Neural crest cell (in vitro differentiated cells): Measurements from ENCODE around the gene PATJ. TPM values are rescaled to one million over a fixed set of nuclear protein-coding genes. Genes with fewer than 3 reads are reported as not detected.

ENCODE experiments used
- DNase-seq: peaks from one replicate; pipeline ENCODE4 v3.0.0; 2021; ENCODE audit warnings: low read depth, mixed read lengths, low spot score
- H3K27ac Mint-ChIP-seq: one replicate; pipeline ENCODE4 v1.8.0; 2021; ENCODE audit warnings: mild to moderate bottlenecking, mixed read lengths; ENCODE audit not compliant: unreplicated experiment
- H3K27me3 Mint-ChIP-seq: 2 replicates; pipeline ENCODE4 v1.8.0; 2021; ENCODE audit warnings: low read depth, mild to moderate bottlenecking, mixed read lengths
- H3K36me3 Mint-ChIP-seq: 2 replicates; pipeline ENCODE4 v1.8.0; 2021; ENCODE audit warnings: low read depth, mild to moderate bottlenecking, mixed read lengths
- H3K4me1 Mint-ChIP-seq: 2 replicates; pipeline ENCODE4 v1.8.0; 2021; ENCODE audit warnings: mixed read lengths
- H3K4me3 Mint-ChIP-seq: one replicate; pipeline ENCODE4 v1.8.0; 2021; ENCODE audit warnings: mild to moderate bottlenecking, mixed read lengths
- H3K9me3 Mint-ChIP-seq: 2 replicates; pipeline ENCODE4 v1.8.0; 2021; ENCODE audit warnings: mixed read lengths
- CTCF ChIP-seq: fragments of 200-600 bp; sonication (generic); conservative IDR thresholded peaks from 2 replicates; pipeline ENCODE4 v1.5.0; 2021; ENCODE audit warnings: antibody characterized with exemption, mild to moderate bottlenecking
- total RNA-seq: library from RNA; stranded (reverse); gene quantifications from 2 replicates; pipeline ENCODE4 v1.2.1, GENCODE V29; 2021

The PATJ gene
- total RNA-seq, 1 donor from 2014 or later = 3.9 TPM

GRCh38 chr1:62057230-62057629, 314.9 kb downstream of the PATJ start:
- no peak overlapping the region for H3K4me3 Mint-ChIP-seq
- no peaks in the 10 kb centered on the region for H3K9me3 Mint-ChIP-seq
- H3K36me3 Mint-ChIP-seq = no peaks in the 10 kb centered on the region
- no peaks in the 10 kb centered on the region for H3K4me1 Mint-ChIP-seq
- DNase-seq = no peak
- no peak for TF ChIP-seq CTCF
- H3K27ac Mint-ChIP-seq = no peak overlapping the region
- H3K27me3 Mint-ChIP-seq = no peaks in the 10 kb centered on the region

GRCh38 chr1:62057641-62058290, 315.5 kb downstream of the PATJ start:
- H3K27ac Mint-ChIP-seq = no peak overlapping the region
- no peaks in the 10 kb centered on the region for H3K27me3 Mint-ChIP-seq
- no peaks in the 10 kb centered on the region for H3K9me3 Mint-ChIP-seq
- peaks cover 1% of the 10 kb centered on the region for H3K36me3 Mint-ChIP-seq
- no peaks in the 10 kb centered on the region for H3K4me1 Mint-ChIP-seq
- DNase-seq = no peak
- H3K4me3 Mint-ChIP-seq = no peak overlapping the region
- no peak for TF ChIP-seq CTCF

GRCh38 chr1:62058956-62059355, 316.7 kb downstream of the PATJ start:
- TF ChIP-seq CTCF = no peak
- no peak for DNase-seq
- Mint-ChIP-seq H3K4me3 (no peak overlapping the region), H3K9me3 (no peaks in the 10 kb centered on the region), H3K4me1 (no peaks in the 10 kb centered on the region), H3K27me3 (no peaks in the 10 kb centered on the region), H3K27ac (no peak overlapping the region), H3K36me3 (peaks cover 3% of the 10 kb centered on the region)

- peaks cover 8% of the 10 kb centered on the region for H3K4me1 Mint-ChIP-seq
These were observed 319.8 kb downstream of the PATJ start for GRCh38 chr1:62062087-62062486.

GRCh38 chr1:62064829-62065407, 322.6 kb downstream of the PATJ start:
- Mint-ChIP-seq H3K27ac (no peak overlapping the region), H3K36me3 (peaks cover 5% of the 10 kb centered on the region), H3K4me3 (no peak overlapping the region), H3K9me3 (peaks cover 3% of the 10 kb centered on the region), H3K27me3 (no peaks in the 10 kb centered on the region), H3K4me1 (peaks cover 8% of the 10 kb centered on the region)
- no peak for TF ChIP-seq CTCF
- no peak for DNase-seq

More at GRCh38 chr1:62062087-62062486, 319.8 kb downstream of the PATJ start:
- peaks cover 3% of the 10 kb centered on the region for H3K9me3 Mint-ChIP-seq
- peaks cover 5% of the 10 kb centered on the region for H3K36me3 Mint-ChIP-seq
- TF ChIP-seq CTCF = no peak
- no peak for DNase-seq
- no peaks in the 10 kb centered on the region for H3K27me3 Mint-ChIP-seq
- no peak overlapping the region for H3K27ac Mint-ChIP-seq
- H3K4me3 Mint-ChIP-seq = no peak overlapping the region
